Measurements from ENCODE around the gene IPO4. TPM values are rescaled to one million over a fixed set of nuclear protein-coding genes. Genes with fewer than 3 reads are reported as not detected.
A peak's percentile ranks its signal among the peaks of the same experiment; 100 is the strongest.

IPO4 gene, protein sequence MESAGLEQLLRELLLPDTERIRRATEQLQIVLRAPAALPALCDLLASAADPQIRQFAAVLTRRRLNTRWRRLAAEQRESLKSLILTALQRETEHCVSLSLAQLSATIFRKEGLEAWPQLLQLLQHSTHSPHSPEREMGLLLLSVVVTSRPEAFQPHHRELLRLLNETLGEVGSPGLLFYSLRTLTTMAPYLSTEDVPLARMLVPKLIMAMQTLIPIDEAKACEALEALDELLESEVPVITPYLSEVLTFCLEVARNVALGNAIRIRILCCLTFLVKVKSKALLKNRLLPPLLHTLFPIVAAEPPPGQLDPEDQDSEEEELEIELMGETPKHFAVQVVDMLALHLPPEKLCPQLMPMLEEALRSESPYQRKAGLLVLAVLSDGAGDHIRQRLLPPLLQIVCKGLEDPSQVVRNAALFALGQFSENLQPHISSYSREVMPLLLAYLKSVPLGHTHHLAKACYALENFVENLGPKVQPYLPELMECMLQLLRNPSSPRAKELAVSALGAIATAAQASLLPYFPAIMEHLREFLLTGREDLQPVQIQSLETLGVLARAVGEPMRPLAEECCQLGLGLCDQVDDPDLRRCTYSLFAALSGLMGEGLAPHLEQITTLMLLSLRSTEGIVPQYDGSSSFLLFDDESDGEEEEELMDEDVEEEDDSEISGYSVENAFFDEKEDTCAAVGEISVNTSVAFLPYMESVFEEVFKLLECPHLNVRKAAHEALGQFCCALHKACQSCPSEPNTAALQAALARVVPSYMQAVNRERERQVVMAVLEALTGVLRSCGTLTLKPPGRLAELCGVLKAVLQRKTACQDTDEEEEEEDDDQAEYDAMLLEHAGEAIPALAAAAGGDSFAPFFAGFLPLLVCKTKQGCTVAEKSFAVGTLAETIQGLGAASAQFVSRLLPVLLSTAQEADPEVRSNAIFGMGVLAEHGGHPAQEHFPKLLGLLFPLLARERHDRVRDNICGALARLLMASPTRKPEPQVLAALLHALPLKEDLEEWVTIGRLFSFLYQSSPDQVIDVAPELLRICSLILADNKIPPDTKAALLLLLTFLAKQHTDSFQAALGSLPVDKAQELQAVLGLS
- 71.7 and 221 TPM in 2 replicates for total RNA-seq (2011; cell fraction: chromatin; rRNA removed; ENCODE audit: low replicate concordance)
- total RNA-seq (2011; cell fraction: nucleolus; rRNA removed) = 175 and 192 TPM in 2 replicates
- total RNA-seq (2011; cell fraction: nucleoplasm; rRNA removed) = 73.9 and 88.9 TPM in 2 replicates
- total RNA-seq (2014; rRNA removed) (109 and 151 TPM in 2 replicates), total RNA-seq (2014; rRNA removed; fragmentation: Illumina TruSeq; extraction: Trizol) (15.2 and 21.7 TPM in 2 replicates), total RNA-seq (2015; rRNA removed; fragmentation: Illumina TruSeq; extraction: Trizol) (31.8 and 36.2 TPM in 2 replicates), total RNA-seq (2021) (104 and 122 TPM in 2 replicates), polyA plus RNA-seq (2011; rRNA removed) (13.7 and 22.4 TPM in 2 replicates), polyA plus RNA-seq (2014; fragmentation: Illumina TruSeq; extraction: Trizol) (46.0 and 58.1 TPM in 2 replicates), polyA plus RNA-seq (2014; fragmentation: Nextera tagmentation; extraction: Ambion mirVana) (1 to 10 TPM; 7.3 to 7.5 TPM), polyA plus RNA-seq (2014; rRNA removed) (41.5 and 47.7 TPM in 2 replicates), polyA minus RNA-seq (2011; rRNA and poly(A)+ RNA removed) (30.5 and 36.4 TPM in 2 replicates), Bru-seq, nascent RNA (percentile 65 among the genes with signal in this experiment), BruChase-seq, experiment 1, labeled RNA remaining after a 2-hour chase (percentile 60 among the genes with signal in this experiment), BruChase-seq, experiment 2, labeled RNA remaining after a 6-hour chase (percentile 55 among the genes with signal in this experiment)
- 17.4 and 31.1 TPM in 2 replicates for polyA plus RNA-seq (2011; cell fraction: cytosol; rRNA removed)
- polyA plus RNA-seq (2011; cell fraction: nucleus; rRNA removed) = 90.5 and 143 TPM in 2 replicates
- 48.6 and 67.0 TPM in 2 replicates for polyA plus RNA-seq (2012)
- polyA minus RNA-seq (2011; cell fraction: cytosol; rRNA and poly(A)+ RNA removed) = 44.0 and 46.2 TPM in 2 replicates
- polyA minus RNA-seq (2011; cell fraction: nucleus; rRNA and poly(A)+ RNA removed) = 86.6 and 94.8 TPM in 2 replicates
- long read RNA-seq, experiment 1, transcript IPO4-201 (30 exons, 3,646 nt) = major isoform, 65 of 140 reads
- long read RNA-seq, experiment 1, partial matches to known transcripts = 36 of 140 reads
- long read RNA-seq, experiment 1, other reads (novel, unspliced or antisense) = 39 of 140 reads
- long read RNA-seq, experiment 2, transcript IPO4-201 (30 exons, 3,646 nt) = major isoform, 47 of 116 reads
- long read RNA-seq, experiment 2, partial matches to known transcripts = 30 of 116 reads
- long read RNA-seq, experiment 2, other reads (novel, unspliced or antisense) = 39 of 116 reads
- long read RNA-seq, experiment 3, transcript IPO4-201 (30 exons, 3,646 nt) = major isoform, 17 of 23 reads
- long read RNA-seq, experiment 3, partial matches to known transcripts = 3 of 23 reads
- long read RNA-seq, experiment 3, other reads (novel, unspliced or antisense) = 3 of 23 reads

GRCh38 chr14:24188251-24189058, at the start of gene IPO4:
IPO4 (minus strand) TSS chr14:24188816; CDS start chr14:24188787, 29 bp downstream.
- Histone ChIP-seq H3K79me2 (ENCODE audit: control insufficient read depth, insufficient read depth, low read length) (peaks cover 24% of the 10 kb centered on the region), H3K4me3 (peak within 1 kb of the TSS; percentile 71), H3K36me3 (ENCODE audit: control insufficient read depth, insufficient read depth, low read length) (peaks cover 68% of the 10 kb centered on the region; the same call in 2 of the 3 replicates), H3K9me1 (ENCODE audit: control insufficient read depth, insufficient read depth, low read length) (peaks cover 3% of the 10 kb centered on the region), H3K9ac (ENCODE audit: insufficient read depth in 1 of 2, low read depth in 2 of 2, low read length in 2 of 2) (peak within 1 kb of the TSS; percentile 87 to 91), H3K4me1 (replicated peaks in 1 of 2; ENCODE audit: control insufficient read depth in 2 of 2, insufficient read depth in 2 of 2, low read length in 2 of 2) (peaks cover 0 to 21% of the 10 kb centered on the region in 2 experiments; a peak in 3 of 5 replicates), H2AFZ (ENCODE audit: low read depth, low read length) (peak within 1 kb of the TSS; percentile 76), H3K27me3 (ENCODE audit: control insufficient read depth in 2 of 2, insufficient read depth in 2 of 2, low read length in 2 of 2) (no peaks in the 10 kb centered on the region), H3K27ac (ENCODE audit: extremely low read depth, low read depth, low read length) (peak within 1 kb of the TSS; percentile 65), H3K9me3 (replicated peaks; ENCODE audit: control insufficient read depth, insufficient read depth, low read depth, low read length) (no peaks in the 10 kb centered on the region), H4K20me1 (replicated peaks; ENCODE audit: control insufficient read depth, insufficient read depth, low read length) (peaks cover 9% of the 10 kb centered on the region; the same call in 1 of the 2 replicates), H3K4me2 (ENCODE audit: insufficient read depth, low read length) (peak within 1 kb of the TSS; percentile 87)
- intact Hi-C loops (cut with micrococcal nuclease) = no loop called here
- no TSS peak for BruUV-seq (replicated peaks)
- CTCF ChIA-PET (ENCODE audit: low intra/inter-chr PET ratio) = no interaction called here
- WGBS (ENCODE audit: insufficient coverage, low coverage, missing lambda C conversion rate) = under 1% methylated on average over 35 of the region's 65 CpGs
- ATAC-seq = peak; percentile 96
- POLR2A ChIA-PET = interaction anchor here (0.6 to 1.3 kb wide), 8 partner anchors 10 to 112 kb away, joined by 3 to 9 read pairs (median 4); partner anchors contain the start of genes DHRS1, IRF9, NOP9 and TINF2
- peak; percentile 95 for FAIRE-seq
- in situ Hi-C loops (cut with MboI) = no loop called here
- DNase-seq (ENCODE audit: extremely low read depth in 1 of 4, low spot score in 3 of 4) = peak; percentile 87 to 96 (median 92)
- TF ChIP-seq NRF1 (conservative IDR thresholded peaks at IDR 0.05 in 1 of 2, IDR thresholded peaks at IDR 0.05 in 1 of 2) (peak; percentile 21 to 29; a peak in 1 of 4 replicates), KLF6 (CRISPR knock-in tag; IDR thresholded peaks at IDR 0.05; ENCODE audit: borderline replicate concordance) (peak; percentile 57; the same call in 1 of the 2 replicates), KDM4B (IDR thresholded peaks at IDR 0.05; ENCODE audit: borderline replicate concordance in 2 of 2, low read depth in 1 of 2) (peak in 1 of 2 experiments; percentile 86; a peak in 2 of 4 replicates), CHD1 (IDR thresholded peaks at IDR 0.05; ENCODE audit: low read length) (no peak), NONO (IDR thresholded peaks at IDR 0.05; ENCODE audit: low read depth in 2 of 2, low read length in 1 of 2) (peak in 1 of 2 experiments; percentile 41; a peak in 1 of 4 replicates), C11orf30 (IDR thresholded peaks at IDR 0.05; ENCODE audit: low read depth) (peak; percentile 72), KLF13 (tag; IDR thresholded peaks at IDR 0.05; ENCODE audit: borderline replicate concordance, low read depth) (peak; percentile 94)
- TF ChIP-seq, protein P1, sequence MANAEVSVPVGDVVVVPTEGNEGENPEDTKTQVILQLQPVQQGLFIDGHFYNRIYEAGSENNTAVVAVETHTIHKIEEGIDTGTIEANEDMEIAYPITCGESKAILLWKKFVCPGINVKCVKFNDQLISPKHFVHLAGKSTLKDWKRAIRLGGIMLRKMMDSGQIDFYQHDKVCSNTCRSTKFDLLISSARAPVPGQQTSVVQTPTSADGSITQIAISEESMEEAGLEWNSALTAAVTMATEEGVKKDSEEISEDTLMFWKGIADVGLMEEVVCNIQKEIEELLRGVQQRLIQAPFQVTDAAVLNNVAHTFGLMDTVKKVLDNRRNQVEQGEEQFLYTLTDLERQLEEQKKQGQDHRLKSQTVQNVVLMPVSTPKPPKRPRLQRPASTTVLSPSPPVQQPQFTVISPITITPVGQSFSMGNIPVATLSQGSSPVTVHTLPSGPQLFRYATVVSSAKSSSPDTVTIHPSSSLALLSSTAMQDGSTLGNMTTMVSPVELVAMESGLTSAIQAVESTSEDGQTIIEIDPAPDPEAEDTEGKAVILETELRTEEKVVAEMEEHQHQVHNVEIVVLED (CRISPR knock-in tag; IDR thresholded peaks at IDR 0.05) = 0 out of 2 replicates have a peak, but pooled peaks have one; percentile 25
